Effector CD4-positive, alpha-beta T cell (primary cell): Measurements from ENCODE around the gene LPP.

Experiments
- DNase-seq: peaks from one replicate; pipeline ENCODE4 v3.0.0-alpha.2; 2020

LPP gene

GRCh38 chr3:188254520-188255070 lies 100.6 kb downstream of the LPP start:
- DNase-seq: no peak

GRCh38 chr3:188255190-188255589 lies 101.2 kb downstream of the LPP start:
- no peak for DNase-seq

GRCh38 chr3:188256758-188257157 lies 102.8 kb downstream of the LPP start:
- DNase-seq: no peak

- no peak for DNase-seq
Observed at GRCh38 chr3:188257384-188258026, 103.5 kb downstream of the LPP start.

GRCh38 chr3:188259191-188259590 lies 105.2 kb downstream of the LPP start:
- DNase-seq: no peak

- no peak for DNase-seq
Observed at GRCh38 chr3:188259596-188259995, 105.6 kb downstream of the LPP start.

GRCh38 chr3:188261011-188261410 lies 107.1 kb downstream of the LPP start:
- DNase-seq: no peak

GRCh38 chr3:188262488-188262887 lies 108.5 kb downstream of the LPP start:
- DNase-seq: no peak

- no peak for DNase-seq
Observed at GRCh38 chr3:188262913-188263683, 109.1 kb downstream of the LPP start.

GRCh38 chr3:188264226-188265207 lies 110.6 kb downstream of the LPP start:
- DNase-seq: no peak

GRCh38 chr3:188266562-188267274 lies 112.8 kb downstream of the LPP start:
- no peak for DNase-seq

GRCh38 chr3:188267790-188268335 lies 113.9 kb downstream of the LPP start:
- no peak for DNase-seq

GRCh38 chr3:188268336-188268735 lies 114.4 kb downstream of the LPP start:
- no peak for DNase-seq

GRCh38 chr3:188269040-188269439 lies 115.1 kb downstream of the LPP start:
- no peak for DNase-seq

- DNase-seq: no peak
Observed at GRCh38 chr3:188270423-188270972, 116.5 kb downstream of the LPP start.

GRCh38 chr3:188271226-188271914 lies 117.4 kb downstream of the LPP start:
- no peak for DNase-seq

GRCh38 chr3:188272481-188273372 lies 118.8 kb downstream of the LPP start:
- DNase-seq: no peak

- no peak for DNase-seq
Observed at GRCh38 chr3:188274249-188274915, 120.4 kb downstream of the LPP start.

GRCh38 chr3:188276375-188276774 lies 122.4 kb downstream of the LPP start:
- DNase-seq: no peak
